B cell (primary cell): ENCODE results near the gene CHD9.

Experiments used
- EZH2 ChIP-seq: IDR thresholded peaks from 2 replicates; pipeline ENCODE4 v1.6.1; 2012; ENCODE audit warnings: borderline replicate concordance, low read depth, mild to moderate bottlenecking, moderate library complexity, low read length; ENCODE audit not compliant: insufficient read depth, poor library complexity, severe bottlenecking
- TF ChIP-seq, protein P1 (sequence below): fragments of 200-600 bp; IDR thresholded peaks from one replicate; pipeline ENCODE4 v1.8.0; 2022; ENCODE audit warnings: antibody characterized with exemption, mild to moderate bottlenecking

DNA sequence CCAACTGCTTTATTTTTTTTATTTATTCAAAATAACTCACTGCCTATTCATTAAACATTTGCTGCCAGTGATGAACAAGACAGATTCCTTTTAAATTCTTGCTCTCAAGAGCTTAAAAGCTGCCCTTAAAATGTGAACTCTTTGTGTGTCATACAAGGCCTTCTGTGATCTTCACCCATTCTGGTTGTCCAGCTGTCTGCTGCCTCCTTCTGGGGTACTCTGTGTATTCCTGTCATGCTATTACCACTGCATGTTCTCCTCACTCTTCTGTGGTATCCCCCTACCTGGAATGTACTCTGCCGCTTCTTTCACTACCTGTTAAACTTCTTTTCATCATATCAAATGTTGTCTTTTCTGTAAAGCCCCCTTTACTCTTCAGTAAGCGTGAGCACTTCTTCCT, 165.8 kb downstream of the CHD9 start:
- TF ChIP-seq, protein P1, sequence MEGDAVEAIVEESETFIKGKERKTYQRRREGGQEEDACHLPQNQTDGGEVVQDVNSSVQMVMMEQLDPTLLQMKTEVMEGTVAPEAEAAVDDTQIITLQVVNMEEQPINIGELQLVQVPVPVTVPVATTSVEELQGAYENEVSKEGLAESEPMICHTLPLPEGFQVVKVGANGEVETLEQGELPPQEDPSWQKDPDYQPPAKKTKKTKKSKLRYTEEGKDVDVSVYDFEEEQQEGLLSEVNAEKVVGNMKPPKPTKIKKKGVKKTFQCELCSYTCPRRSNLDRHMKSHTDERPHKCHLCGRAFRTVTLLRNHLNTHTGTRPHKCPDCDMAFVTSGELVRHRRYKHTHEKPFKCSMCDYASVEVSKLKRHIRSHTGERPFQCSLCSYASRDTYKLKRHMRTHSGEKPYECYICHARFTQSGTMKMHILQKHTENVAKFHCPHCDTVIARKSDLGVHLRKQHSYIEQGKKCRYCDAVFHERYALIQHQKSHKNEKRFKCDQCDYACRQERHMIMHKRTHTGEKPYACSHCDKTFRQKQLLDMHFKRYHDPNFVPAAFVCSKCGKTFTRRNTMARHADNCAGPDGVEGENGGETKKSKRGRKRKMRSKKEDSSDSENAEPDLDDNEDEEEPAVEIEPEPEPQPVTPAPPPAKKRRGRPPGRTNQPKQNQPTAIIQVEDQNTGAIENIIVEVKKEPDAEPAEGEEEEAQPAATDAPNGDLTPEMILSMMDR: peak; percentile 48
- TF ChIP-seq EZH2: no peak
